ENCODE data around the gene PSMD10. TPM values are rescaled to one million over a fixed set of nuclear protein-coding genes. Genes with fewer than 3 reads are reported as not detected.

The PSMD10 gene
- total RNA-seq, 4 donors from 2014 or later, result 32.9 to 46.1 (median 37.8) TPM

DNA sequence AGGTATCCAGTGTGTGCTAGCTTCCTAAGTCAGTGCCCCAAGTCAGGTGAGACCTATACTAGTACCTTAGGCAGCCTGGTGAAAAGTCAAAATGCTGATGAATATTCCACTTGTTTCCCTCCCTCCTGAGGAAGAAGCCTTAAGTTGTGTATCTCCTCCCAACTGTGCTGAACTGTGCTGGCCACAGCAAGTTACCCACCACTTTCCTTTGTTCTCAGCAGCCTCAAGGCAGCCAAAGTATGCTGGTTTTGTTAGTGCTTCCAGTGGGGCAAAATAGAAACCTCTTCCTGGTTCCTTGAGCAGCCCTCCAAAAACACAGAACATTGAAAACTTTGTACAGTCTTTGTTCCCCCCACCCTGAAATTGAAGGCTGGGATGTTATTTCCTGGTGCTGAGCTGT is 14.1 kb upstream of the PSMD10 start:
- H3K27ac ChIP-seq, result no peak overlapping the region
- H3K27me3 ChIP-seq, result no peaks in the 10 kb centered on the region
- TF ChIP-seq POLR2A (IDR thresholded peaks at IDR 0.05), result no peak
- TF ChIP-seq, protein P1, sequence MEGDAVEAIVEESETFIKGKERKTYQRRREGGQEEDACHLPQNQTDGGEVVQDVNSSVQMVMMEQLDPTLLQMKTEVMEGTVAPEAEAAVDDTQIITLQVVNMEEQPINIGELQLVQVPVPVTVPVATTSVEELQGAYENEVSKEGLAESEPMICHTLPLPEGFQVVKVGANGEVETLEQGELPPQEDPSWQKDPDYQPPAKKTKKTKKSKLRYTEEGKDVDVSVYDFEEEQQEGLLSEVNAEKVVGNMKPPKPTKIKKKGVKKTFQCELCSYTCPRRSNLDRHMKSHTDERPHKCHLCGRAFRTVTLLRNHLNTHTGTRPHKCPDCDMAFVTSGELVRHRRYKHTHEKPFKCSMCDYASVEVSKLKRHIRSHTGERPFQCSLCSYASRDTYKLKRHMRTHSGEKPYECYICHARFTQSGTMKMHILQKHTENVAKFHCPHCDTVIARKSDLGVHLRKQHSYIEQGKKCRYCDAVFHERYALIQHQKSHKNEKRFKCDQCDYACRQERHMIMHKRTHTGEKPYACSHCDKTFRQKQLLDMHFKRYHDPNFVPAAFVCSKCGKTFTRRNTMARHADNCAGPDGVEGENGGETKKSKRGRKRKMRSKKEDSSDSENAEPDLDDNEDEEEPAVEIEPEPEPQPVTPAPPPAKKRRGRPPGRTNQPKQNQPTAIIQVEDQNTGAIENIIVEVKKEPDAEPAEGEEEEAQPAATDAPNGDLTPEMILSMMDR (IDR thresholded peaks at IDR 0.05), result no peak
- no peak for TF ChIP-seq EP300 (IDR thresholded peaks at IDR 0.05)
- H3K4me1 ChIP-seq, result no peaks in the 10 kb centered on the region
- no peak for DNase-seq (ENCODE audit: low spot score in 2 of 2)
- no peaks in the 10 kb centered on the region for H3K9me3 ChIP-seq
- H3K4me3 ChIP-seq, result no peak overlapping the region
- no peaks in the 10 kb centered on the region for H3K36me3 ChIP-seq

DNA sequence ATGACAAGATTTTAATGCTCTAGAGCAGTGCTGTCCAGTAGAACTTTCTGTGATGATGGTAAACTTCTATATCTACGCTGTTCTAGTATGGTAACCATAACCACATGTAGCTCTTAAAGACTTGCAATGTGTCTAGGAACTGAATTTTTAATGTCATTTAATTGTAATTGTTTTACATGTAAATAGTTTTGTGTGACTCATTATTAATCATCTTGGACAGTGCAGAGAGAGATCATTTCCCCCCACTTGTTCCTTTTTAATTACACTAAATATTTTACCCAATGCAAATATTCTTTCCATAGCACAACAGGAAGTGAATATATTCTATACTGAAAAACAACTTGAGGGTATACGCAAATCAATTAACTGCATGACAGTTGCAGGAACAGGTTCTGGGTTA is 6.0 kb upstream of the PSMD10 start:
- Histone ChIP-seq H3K4me1 (no peaks in the 10 kb centered on the region), H3K27me3 (no peaks in the 10 kb centered on the region), H3K4me3 (no peak overlapping the region), H3K9me3 (no peaks in the 10 kb centered on the region), H3K36me3 (no peaks in the 10 kb centered on the region), H3K27ac (no peak overlapping the region)
- TF ChIP-seq EP300 (IDR thresholded peaks at IDR 0.05), result no peak
- TF ChIP-seq, protein P1 (IDR thresholded peaks at IDR 0.05), result no peak
- TF ChIP-seq POLR2A (IDR thresholded peaks at IDR 0.05), result no peak
- WGBS, 2 donors, result 92 to 94% methylated on average over 2 of the region's 2 CpGs
- DNase-seq (ENCODE audit: low spot score in 2 of 2), result no peak

DNA sequence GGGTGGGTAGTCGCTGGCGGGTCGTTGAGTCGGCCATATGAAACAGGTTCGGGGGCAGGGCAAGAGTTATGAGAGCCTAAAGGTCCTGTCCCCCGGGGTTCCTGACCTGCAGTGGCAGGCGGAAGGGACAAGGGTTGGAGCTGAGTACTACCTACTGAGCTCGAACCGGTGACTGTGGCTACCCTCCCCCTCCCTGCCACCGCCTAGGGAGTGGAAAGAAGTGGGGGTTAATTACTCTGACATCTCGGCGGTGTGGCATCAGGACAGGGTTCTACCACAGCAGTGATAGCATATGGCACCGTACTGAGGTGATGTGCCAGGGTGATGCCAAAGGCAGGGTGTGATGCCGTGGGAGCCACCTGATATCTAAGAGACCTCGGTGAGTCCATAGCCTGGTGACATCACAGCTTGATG is 543 bp upstream of the PSMD10 start:
- Histone ChIP-seq H3K4me1 (peaks cover 0 to 17% (median 0%) of the 10 kb centered on the region in 4 donors), H3K27ac (peak overlapping the region; percentile 44 to 90 (median 56)), H3K4me3 (peak overlapping the region; percentile 50 to 69 (median 57)), H3K9me3 (no peaks in the 10 kb centered on the region), H3K27me3 (no peaks in the 10 kb centered on the region), H3K36me3 (peaks cover 0 to 5% (median 0%) of the 10 kb centered on the region in 3 donors)
- no peak for DNase-seq (ENCODE audit: low spot score in 2 of 2)
- TF ChIP-seq, protein P1 (IDR thresholded peaks at IDR 0.05), result no peak
- TF ChIP-seq EP300 (IDR thresholded peaks at IDR 0.05) (no peak), POLR2A (IDR thresholded peaks at IDR 0.05) (no peak)
- WGBS, 2 donors, result 0 to 51% methylated on average over 8 to 15 of the region's 15 CpGs

DNA sequence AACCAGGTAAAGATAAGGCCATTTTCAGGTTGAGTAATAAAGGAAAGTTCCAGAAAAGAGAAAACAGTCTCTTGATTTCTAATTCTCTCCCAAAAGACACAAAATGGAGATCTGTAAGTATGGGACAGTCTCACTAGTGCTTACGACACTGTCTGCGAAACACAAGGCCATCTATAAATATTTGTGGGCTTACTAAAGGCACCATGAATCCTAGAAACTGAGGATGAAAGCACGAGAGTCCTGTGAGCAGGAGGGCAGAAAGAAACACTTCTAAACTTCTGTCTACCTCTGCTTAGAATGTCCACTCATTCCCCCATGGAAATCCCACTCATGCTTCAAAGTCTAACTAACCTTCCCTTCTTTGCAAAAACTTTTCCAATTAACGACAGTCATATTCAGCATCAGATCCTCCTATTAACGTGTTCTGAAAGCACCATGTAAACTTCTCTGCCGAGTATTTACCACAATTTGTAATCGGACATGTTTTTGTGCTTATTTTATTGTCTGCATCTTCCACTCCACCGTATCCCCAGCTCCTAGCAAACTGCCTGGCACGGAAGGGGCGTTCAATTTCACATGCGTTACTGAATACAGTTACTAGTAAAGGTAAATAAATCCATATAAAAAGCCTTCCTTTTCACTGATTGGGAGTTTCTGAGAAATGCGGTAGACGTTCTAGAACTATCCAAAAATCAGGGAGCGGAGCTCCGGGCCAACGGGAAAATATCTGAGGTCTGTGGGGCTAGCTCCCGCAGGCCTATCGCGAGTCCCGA is 665 bp downstream of the PSMD10 start:
- Histone ChIP-seq H3K27me3 (no peaks in the 10 kb centered on the region), H3K9me3 (no peaks in the 10 kb centered on the region), H3K27ac (peak overlapping the region; percentile 76 to 90 (median 82)), H3K36me3 (peaks cover 0 to 8% (median 0%) of the 10 kb centered on the region in 3 donors), H3K4me1 (peaks cover 0 to 17% (median 0%) of the 10 kb centered on the region in 4 donors), H3K4me3 (peak overlapping the region; percentile 41 to 69 (median 54))
- no peak for DNase-seq (ENCODE audit: low spot score in 2 of 2)
- 1 to 46% methylated on average over 20 of the region's 20 CpGs for WGBS, 2 donors
- TF ChIP-seq POLR2A (IDR thresholded peaks at IDR 0.05) (no peak), EP300 (IDR thresholded peaks at IDR 0.05) (no peak)
- TF ChIP-seq, protein P1 (IDR thresholded peaks at IDR 0.05), result no peak

DNA sequence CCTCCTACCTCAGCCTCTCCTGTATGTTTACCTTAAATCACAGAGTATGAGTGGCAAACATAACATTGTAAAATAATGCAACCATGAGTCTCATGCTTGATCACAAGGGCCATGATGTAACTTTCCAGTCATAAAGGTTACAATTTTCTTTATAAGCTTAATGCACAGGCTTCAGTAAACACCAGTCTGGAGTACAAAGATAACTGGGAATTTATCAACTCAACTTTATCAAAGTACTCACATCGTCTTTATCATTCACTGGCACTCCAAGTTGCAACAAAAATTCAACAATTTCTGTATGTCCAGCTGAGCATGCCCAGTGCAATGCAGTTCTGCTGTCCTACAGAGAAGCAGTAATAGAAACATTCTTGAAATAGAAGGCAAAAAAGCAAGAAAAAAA is 2.8 kb downstream of the PSMD10 start:
- WGBS, 2 donors, result 77 to 93% methylated on average over 1 of the region's 1 CpG
- no peaks in the 10 kb centered on the region for H3K9me3 ChIP-seq
- TF ChIP-seq EP300 (IDR thresholded peaks at IDR 0.05) (no peak), POLR2A (IDR thresholded peaks at IDR 0.05) (no peak)
- TF ChIP-seq, protein P1 (IDR thresholded peaks at IDR 0.05), result no peak
- no peaks in the 10 kb centered on the region for H3K27me3 ChIP-seq
- peaks cover 0 to 8% (median 0%) of the 10 kb centered on the region in 3 donors for H3K36me3 ChIP-seq
- no peak for DNase-seq (ENCODE audit: low spot score in 2 of 2)
- peaks cover 0 to 17% (median 0%) of the 10 kb centered on the region in 4 donors for H3K4me1 ChIP-seq
- no peak overlapping the region for H3K4me3 ChIP-seq
- H3K27ac ChIP-seq, result no peak overlapping the region
